Measurements from ENCODE around the gene IFIT1B. TPM values are rescaled to one million over a fixed set of nuclear protein-coding genes. Genes with fewer than 3 reads are reported as not detected.
"Not testable (repeated sequence)": the region's sequence is repeated elsewhere in the genome, so short reads cannot be mapped to it uniquely, and the experiment has no call there.

Gene IFIT1B
- polyA plus RNA-seq (ENCODE audit: insufficient read length in 4 of 4): under 1 TPM in 3 of 4 donors, not detected in 1; 0.13 to 0.15 (median 0.14) TPM

GRCh38 chr10:89377705-89378637 is at the start of gene IFIT1B:
Gene IFIT1B (plus strand): TSS chr10:89378056. CDS start chr10:89378136, 80 bp downstream.
- DNase-seq (ENCODE audit: low read depth in 4 of 4, low spot score in 3 of 4): no peak

GRCh38 chr10:89329151-89329550 is 48.7 kb upstream of the IFIT1B start:
- no peak for DNase-seq (ENCODE audit: low read depth in 4 of 4, low spot score in 3 of 4)

GRCh38 chr10:89330014-89330413 is 47.8 kb upstream of the IFIT1B start:
- not testable (repeated sequence) for DNase-seq (ENCODE audit: low read depth in 4 of 4, low spot score in 3 of 4)

GRCh38 chr10:89330537-89331212 is 47.2 kb upstream of the IFIT1B start:
- DNase-seq (ENCODE audit: low read depth in 4 of 4, low spot score in 3 of 4): no peak

- DNase-seq (ENCODE audit: low read depth in 4 of 4, low spot score in 3 of 4): not testable (repeated sequence)
Measured at GRCh38 chr10:89331487-89332122, 46.3 kb upstream of the IFIT1B start.

GRCh38 chr10:89332123-89332633 is 45.7 kb upstream of the IFIT1B start:
- DNase-seq (ENCODE audit: low read depth in 4 of 4, low spot score in 3 of 4): no peak

- DNase-seq (ENCODE audit: low read depth in 4 of 4, low spot score in 3 of 4): no peak
Measured at GRCh38 chr10:89335226-89335625, 42.6 kb upstream of the IFIT1B start.

GRCh38 chr10:89336241-89336640 is 41.6 kb upstream of the IFIT1B start:
- DNase-seq (ENCODE audit: low read depth in 4 of 4, low spot score in 3 of 4): no peak

- DNase-seq (ENCODE audit: low read depth in 4 of 4, low spot score in 3 of 4): no peak
Measured at GRCh38 chr10:89337484-89337883, 40.4 kb upstream of the IFIT1B start.

GRCh38 chr10:89338713-89339112 is 39.1 kb upstream of the IFIT1B start:
- DNase-seq (ENCODE audit: low read depth in 4 of 4, low spot score in 3 of 4): no peak

- no peak for DNase-seq (ENCODE audit: low read depth in 4 of 4, low spot score in 3 of 4)
Measured at GRCh38 chr10:89339875-89340274, 38.0 kb upstream of the IFIT1B start.

- no peak for DNase-seq (ENCODE audit: low read depth in 4 of 4, low spot score in 3 of 4)
Measured at GRCh38 chr10:89341649-89342048, 36.2 kb upstream of the IFIT1B start.

- DNase-seq (ENCODE audit: low read depth in 4 of 4, low spot score in 3 of 4): no peak
Measured at GRCh38 chr10:89342206-89342958, 35.5 kb upstream of the IFIT1B start.

- no peak for DNase-seq (ENCODE audit: low read depth in 4 of 4, low spot score in 3 of 4)
Measured at GRCh38 chr10:89343089-89343767, 34.6 kb upstream of the IFIT1B start.

- no peak for DNase-seq (ENCODE audit: low read depth in 4 of 4, low spot score in 3 of 4)
Measured at GRCh38 chr10:89344156-89344555, 33.7 kb upstream of the IFIT1B start.

GRCh38 chr10:89345367-89346000 is 32.4 kb upstream of the IFIT1B start:
- no peak for DNase-seq (ENCODE audit: low read depth in 4 of 4, low spot score in 3 of 4)

- DNase-seq (ENCODE audit: low read depth in 4 of 4, low spot score in 3 of 4): no peak
Measured at GRCh38 chr10:89346405-89347254, 31.2 kb upstream of the IFIT1B start.
